Epidermal melanocyte (primary cell): ENCODE results near the gene ATP9B.

ENCODE experiments used
- DNase-seq: peaks from one replicate; pipeline ENCODE4 v3.0.0; 2011; ENCODE audit warnings: low spot score; ENCODE audit not compliant: insufficient read length

ATP9B gene

GRCh38 chr18:79410171-79410641, 341.0 kb downstream of the ATP9B start:
- DNase-seq: no peak

DNA sequence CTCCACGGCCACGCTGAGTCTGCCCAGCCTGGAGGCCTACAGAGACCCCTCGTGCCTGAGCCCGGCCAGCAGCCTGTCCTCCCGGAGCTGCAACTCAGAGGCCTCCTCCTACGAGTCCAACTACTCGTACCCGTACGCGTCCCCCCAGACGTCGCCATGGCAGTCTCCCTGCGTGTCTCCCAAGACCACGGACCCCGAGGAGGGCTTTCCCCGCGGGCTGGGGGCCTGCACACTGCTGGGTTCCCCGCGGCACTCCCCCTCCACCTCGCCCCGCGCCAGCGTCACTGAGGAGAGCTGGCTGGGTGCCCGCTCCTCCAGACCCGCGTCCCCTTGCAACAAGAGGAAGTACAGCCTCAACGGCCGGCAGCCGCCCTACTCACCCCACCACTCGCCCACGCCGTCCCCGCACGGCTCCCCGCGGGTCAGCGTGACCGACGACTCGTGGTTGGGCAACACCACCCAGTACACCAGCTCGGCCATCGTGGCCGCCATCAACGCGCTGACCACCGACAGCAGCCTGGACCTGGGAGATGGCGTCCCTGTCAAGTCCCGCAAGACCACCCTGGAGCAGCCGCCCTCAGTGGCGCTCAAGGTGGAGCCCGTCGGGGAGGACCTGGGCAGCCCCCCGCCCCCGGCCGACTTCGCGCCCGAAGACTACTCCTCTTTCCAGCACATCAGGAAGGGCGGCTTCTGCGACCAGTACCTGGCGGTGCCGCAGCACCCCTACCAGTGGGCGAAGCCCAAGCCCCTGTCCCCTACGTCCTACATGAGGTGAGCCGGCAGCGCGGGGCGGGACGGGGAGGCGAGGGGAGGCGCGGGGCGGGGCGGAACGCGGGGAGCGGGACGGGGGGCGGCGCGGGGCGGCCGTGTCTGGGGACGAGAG, 341.8 kb downstream of the ATP9B start:
- no peak for DNase-seq

DNA sequence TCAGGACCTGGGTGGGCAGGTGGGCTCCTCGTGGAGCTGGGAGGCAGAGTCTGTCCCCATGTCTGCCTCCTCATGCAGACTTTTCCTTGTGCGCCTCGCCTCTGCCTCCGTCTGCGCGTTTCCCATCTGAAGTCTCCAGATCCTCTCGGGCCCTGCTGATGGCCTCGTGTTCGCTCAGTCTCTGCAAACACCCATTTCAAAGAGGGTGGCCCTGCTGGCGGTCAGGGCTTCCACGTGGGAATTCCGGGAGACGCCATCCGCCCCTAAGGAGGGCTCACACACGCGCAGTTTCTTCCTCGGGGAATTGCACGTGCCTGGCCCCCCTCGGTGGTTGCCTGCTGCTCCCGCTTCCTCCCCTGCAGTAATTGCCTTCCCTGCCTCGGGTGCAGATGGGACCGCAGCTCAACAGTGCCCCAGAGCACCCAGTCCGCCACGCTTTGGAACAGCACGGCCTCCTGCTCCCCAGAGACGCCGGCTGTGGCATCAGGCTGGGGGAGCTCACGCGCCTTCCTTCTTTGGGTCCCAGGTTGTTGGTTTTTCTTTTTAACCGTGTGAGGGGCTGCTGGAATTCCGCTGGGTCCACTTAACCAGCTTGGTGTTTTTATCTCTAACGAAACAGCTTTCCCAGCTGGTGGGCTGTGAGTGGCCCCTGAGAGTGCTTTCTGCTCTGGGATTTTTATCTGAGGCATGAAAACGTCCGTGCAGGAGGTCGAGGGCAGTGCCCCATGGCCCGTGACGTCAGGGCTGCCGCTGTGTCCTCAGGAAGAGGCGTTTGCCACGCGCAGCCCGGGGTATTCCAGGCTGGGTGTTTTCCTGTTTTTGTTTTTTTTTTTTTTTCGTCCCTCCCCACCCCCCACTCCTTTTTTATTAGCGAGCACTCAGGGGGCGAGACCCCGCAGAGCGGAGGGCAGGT, 342.7 kb downstream of the ATP9B start:
- no peak for DNase-seq

DNA sequence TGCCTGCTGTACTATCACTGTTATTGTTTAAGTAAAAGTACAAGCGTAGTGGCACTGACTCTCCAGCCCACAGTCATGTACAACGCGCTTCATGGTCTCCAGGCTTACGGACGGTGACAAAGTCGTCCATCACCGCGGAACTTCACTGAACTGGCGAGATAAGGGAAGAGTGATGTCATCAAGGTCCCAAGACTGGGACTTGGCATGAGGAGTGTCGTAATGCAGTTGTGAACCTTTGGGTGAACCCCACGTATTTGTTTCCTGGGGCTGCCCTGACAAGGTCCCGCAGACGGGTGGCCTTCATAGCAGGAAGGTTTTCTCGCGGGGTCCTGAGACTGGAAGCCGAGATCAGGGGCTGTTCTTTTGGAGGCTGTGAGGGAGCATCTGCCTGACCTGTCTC, 343.8 kb downstream of the ATP9B start:
- no peak for DNase-seq

DNA sequence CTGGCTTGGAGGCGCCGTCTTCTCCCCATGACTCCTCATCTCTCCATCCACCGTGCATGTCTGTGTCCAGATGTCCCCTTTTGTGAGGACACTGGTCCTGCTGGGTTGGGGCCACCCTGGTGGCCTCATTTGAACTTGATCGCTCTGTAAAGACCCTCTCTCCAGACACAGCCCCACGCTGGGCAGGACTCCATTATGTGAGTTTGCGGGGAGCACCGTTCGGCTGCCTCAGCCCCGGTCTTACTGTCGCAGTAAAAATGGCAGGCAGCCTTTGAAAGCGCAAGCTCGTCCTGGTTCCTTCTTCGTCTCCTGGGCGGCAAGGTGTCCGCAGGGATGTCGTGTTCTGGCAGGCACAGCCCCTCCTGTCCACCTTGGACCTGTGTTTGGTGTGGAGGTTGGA, 344.2 kb downstream of the ATP9B start:
- DNase-seq: peak; percentile 17

DNA sequence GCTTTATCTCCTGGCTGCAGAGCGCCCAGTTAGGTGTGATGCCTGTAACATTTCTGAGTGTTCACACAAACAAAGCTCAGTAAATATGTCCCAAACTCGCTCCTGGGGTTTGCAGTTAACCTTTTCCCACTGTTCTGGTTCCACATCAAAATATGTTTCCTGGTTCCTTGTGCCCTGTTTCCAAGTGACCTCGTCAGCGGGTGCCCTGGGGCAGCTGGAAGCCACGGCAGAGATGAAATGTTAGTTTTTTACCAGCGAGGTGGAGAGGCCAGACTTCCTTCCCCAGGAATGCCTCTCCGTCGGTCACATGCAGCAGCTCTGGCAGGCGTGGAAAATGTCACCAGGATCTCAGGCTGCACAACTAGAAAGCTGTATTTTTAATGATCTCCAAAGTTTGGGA, 344.7 kb downstream of the ATP9B start:
- peak; percentile 39 for DNase-seq

- no peak for DNase-seq
Observed at GRCh38 chr18:79416022-79416676, 347.0 kb downstream of the ATP9B start.

GRCh38 chr18:79416677-79417052, 347.5 kb downstream of the ATP9B start:
- no peak for DNase-seq

GRCh38 chr18:79418236-79418635, 349.0 kb downstream of the ATP9B start:
- no peak for DNase-seq

DNA sequence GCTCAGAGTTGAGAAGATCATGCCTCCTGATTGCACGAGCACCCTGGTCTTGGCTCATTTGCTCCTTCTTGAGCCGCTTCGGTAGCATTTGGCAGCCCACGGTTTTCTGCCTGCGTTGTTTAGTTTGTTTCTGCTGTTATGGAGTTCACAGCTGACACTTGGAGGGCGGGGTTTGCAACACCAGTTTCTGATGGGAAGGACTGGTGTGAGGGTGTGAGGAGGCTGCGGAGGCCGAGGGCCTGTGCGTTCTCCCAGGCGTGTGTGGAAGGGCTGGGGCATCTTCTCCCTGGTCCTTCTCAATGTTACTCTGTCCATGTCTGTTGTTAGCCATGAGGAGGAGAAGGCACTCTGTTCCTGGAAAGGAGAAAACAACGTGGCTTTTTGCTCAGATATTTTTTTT, 349.4 kb downstream of the ATP9B start:
- DNase-seq: no peak

DNA sequence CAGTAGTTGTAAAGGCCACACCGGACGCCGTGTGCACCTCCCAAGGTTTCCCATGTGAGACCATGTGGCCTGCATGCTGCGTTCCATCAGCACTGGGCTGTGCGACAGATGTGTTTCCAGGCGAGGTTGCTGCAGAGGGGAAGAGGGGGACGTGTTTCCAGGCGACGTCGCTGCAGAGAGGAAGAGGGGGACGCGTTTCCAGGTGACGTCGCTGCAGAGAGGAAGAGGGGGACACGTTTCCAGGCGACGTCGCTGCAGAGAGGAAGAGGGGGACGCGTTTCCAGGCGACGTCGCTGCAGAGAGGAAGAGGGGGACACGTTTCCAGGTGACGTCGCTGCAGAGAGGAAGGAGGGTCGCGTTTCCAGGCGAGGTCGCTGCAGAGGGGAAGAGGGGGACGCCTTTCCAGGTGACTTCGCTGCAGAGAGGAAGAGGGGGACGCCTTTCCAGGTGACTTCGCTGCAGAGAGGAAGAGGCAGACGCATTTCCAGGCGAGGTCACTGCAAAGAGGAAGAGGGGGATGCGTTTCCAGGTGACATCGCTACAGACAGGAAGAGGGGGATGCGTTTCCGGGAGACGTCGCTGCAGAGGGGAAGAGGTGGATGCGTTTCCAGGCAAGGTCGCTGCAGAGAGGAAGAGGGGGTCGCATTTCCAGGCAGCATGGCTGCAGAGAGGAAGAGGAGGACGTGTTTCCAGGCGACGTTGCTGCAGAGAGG, 351.0 kb downstream of the ATP9B start:
- no peak for DNase-seq

DNA sequence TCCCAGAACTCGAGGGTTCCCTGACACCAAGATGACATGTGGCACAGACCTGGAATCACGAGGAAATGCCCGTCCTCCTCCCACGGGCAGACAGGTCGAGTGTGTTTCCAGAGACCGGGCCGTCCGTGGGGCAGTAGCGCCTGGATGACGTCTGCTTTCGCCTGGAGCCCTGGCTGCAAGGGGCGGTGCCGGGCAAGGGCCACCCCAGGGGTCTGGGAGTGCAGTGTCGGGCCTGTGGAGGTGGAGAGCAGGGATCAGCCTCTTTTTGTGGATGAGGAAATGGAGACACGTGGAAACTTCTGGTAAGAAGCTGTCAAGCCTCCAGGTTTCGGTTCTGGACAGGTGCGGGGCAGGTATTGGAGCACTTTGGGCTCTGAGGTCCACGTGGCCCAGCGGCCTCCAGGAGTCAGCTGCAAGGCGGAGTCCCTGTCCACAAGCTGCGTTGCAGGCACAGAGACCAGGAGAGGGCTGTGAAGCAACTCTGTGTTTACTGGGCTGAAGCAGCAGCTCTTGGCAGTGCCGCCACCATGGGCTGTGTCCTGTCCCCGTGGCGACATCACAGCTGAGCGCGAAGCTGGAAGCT, 352.2 kb downstream of the ATP9B start:
- no peak for DNase-seq

DNA sequence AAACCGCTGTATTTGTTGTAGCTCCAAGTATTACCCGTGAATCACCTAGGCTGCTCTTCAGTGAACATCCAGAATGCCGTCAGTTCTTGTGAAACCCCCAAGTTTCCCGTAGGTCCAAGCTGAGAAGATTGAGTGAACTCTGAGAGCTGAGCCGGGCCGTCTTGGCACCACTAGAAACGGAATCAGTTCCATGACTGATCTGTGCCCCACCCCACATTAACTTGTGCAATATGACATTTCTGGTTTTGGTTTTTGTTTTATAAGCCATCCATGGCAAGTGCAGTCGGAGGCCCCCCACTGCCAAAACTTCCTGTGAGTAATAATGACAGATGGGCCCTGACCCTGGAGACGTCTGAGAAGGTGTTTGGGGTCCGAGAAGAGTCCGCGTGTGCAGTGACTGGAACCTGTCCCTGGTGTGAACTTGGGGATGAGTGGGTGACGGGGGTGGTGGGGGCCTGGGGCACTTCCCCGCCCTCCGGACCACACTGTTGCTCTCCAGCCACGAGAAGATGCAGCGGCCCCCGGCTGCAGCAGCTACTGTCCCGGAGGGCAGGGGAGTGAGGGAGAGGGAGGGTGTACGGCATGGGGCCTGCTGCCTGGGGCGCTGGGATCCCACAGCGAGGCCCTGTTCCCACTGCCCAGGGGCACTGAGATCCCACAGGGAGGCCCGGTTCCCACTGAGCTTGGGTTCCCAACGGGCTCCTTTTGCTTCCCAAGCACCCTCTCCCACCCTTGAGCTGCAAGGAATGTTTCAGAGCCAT, 353.0 kb downstream of the ATP9B start:
- no peak for DNase-seq

DNA sequence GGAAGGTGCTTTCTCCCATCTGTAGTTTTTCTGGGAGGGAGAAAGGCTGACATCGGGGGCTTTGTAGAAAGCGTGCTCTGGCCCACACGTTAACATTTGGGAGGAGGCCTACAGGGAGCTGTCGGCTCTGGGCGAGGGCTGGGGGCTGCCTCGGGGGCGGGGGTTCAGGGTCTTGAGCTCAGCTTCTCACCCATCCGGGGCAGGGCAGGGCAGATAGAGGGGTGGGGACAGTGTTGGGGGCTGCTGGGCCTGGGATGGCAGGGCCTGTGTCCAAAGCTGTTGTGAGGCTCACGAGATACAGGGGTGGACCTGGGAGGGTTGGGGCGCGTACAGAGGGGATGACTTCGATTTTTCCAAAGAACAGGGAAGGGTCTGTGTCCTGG, 353.6 kb downstream of the ATP9B start:
- DNase-seq: no peak

DNA sequence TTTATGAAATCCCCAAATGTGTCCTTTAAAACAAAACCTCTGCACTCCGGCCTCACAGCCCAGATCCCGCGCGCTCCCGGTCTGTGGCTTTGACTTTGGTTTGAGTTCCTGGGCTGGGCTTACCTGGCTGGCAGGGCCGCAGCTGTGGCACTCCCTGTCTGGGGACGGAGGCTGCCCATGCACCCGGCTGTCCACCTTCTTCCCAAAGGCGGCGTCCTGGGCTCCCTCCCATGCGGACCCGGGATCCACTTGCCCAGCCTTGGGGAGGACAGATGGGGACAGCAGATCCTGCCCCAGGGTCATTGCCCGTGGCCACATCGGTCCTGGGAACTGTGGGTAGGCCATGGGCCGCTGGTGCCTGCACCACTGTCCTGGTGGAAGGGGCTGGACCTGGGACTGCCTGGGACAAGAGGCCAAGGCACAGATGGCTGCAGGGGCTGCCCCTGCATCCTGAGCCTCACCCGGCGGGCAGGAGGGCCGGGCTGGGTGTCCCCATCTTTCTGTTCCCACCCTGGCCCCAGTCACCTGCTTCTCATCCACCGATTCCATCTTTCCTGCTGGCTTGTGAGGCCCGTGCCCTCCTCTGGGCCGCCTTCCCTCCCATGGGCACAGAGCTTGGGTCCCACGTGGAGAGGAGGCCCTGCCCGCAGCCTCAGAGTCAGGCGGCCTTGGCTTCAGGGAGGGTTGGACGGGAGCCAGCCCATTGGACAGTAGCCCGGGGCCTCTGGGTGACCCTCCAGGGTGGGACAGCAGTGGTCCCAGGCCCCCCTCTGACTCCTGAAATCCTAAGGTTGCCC, 354.2 kb downstream of the ATP9B start:
- no peak for DNase-seq

DNA sequence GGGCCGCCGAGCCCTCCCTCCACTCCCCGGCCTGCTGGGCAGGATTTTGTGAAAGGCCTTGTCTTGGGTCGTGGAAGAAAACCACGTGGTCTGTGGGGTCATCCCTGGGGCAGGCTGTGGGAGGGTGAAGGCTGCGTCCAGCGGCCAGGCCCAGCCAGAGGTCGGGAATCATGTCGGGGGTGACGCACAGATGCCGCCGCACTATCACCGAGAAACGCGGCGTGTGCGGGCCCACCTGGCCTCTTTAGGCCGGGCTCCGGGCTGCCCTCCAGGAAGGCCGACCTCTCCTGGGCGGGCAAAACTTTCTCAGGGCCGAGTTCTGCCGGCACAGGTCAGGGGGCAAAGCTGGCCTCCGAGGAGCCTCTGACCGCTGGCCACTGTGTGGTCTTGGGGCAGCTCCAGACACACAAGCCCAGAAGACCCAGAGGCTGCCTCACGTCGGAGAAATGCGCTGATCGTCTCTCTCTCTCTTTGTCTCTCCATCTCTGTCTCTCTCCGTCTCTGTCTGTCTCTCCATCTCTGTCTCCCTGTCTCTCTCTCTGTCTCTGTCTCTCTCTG, 354.9 kb downstream of the ATP9B start:
- DNase-seq: no peak

DNA sequence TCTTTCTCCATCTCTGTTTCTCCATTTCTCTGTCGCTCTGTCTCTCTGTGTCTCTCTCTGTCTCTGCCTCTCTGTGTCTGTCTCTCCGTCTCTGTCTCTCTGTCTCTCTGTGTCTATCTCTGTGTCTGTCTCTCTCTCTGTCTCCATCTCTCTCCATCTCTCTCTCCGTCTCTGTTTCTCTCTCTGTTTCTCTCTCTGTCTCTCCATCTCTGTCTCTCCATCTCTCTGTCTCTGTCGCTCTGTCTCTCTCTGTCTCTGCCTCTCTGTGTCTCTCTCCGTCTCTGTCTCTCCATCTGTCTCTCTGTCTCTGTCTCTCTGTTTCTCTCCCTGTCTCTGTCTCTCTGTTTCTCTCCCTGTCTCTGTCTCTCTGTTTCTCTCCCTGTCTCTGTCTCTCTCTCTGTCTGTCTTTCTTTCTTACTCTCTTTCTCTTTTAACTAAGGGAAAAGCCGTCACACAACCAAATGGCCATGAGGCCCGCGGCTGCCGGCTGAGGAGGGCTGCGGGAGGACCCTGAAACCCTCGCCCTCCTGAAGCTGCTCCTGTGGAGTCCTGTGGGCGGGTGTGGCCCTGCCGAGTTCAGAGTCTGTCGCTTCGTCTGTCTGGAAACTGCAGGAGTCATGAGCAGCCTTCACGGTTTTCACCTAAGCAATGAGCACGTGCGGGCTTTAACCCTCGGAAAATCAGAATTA, 355.8 kb downstream of the ATP9B start:
- no peak for DNase-seq

DNA sequence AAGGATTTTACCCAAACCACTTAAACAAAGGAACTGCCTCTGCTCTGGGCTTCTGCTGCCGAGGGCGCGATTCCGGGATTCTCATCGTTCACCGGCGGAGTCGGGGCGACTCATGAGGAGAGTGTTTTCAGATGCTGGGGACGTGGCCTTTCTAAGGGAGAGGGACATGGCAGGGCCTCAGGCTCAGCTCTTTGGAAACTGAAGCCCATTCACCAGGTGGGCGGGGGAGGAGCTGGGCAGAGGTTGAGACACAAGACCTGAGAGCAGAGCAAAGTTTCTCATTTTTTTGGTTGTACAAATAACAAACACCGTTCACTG, 356.3 kb downstream of the ATP9B start:
- no peak for DNase-seq
